Kidney epithelial cell (primary cell): Measurements from ENCODE around the gene BMP10. TPM values are rescaled to one million over a fixed set of nuclear protein-coding genes. Genes with fewer than 3 reads are reported as not detected.
"Not testable (repeated sequence)": the region's sequence is repeated elsewhere in the genome, so short reads cannot be mapped to it uniquely, and the experiment has no call there.

ENCODE experiments used
- DNase-seq: peaks from one replicate; pipeline ENCODE4 v3.0.0-alpha.2; 2010; ENCODE audit warnings: low read depth
- H3K27me3 ChIP-seq: 2 replicates; pipeline ENCODE4 v1.6.0; 2011; ENCODE audit warnings: low read length; ENCODE audit not compliant: control insufficient read depth, insufficient read depth
- H3K36me3 ChIP-seq: 2 replicates; pipeline ENCODE4 v1.5.1; 2011; ENCODE audit warnings: low read length; ENCODE audit not compliant: control insufficient read depth, insufficient read depth
- H3K4me3 ChIP-seq: 2 replicates; pipeline ENCODE4 v1.5.1; 2011; ENCODE audit warnings: low read depth, mild to moderate bottlenecking, control low read depth, low read length
- CTCF ChIP-seq: IDR thresholded peaks from 2 replicates; pipeline ENCODE4 v1.5.1; 2011; ENCODE audit warnings: mild to moderate bottlenecking, moderate library complexity, low read length, control low read depth, inconsistent platforms; ENCODE audit not compliant: insufficient read depth, poor library complexity, severe bottlenecking
- total RNA-seq: library from RNA; depleted of rRNA; stranded (reverse); fragments of >200 nt; gene quantifications from 2 replicates; pipeline ENCODE4 v1.2.3, GENCODE V29; 2015

BMP10 gene
- total RNA-seq, 1 donor from 2014 or later, result not detected

DNA sequence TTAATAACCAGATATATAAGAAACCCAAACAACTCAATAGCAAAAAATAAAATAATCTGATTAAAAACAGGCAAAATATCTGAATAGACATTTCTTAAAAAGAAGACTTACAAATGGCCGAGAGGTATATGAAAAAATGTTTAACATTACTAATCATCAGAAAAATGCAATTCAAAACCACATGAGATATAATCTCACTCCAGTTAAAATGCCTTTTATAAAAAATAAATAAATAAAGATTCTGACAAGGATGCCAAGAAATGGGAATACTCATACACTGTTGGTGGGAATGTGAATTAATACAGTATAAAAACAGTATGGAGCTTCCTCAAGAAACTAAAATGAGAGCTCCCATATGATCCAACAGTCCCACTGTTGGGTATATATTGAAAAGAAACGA lies 33.9 kb upstream of the BMP10 start:
- no peak for TF ChIP-seq CTCF
- no peaks in the 10 kb centered on the region for H3K36me3 ChIP-seq
- H3K27me3 ChIP-seq, result no peaks in the 10 kb centered on the region
- H3K4me3 ChIP-seq, result no peak overlapping the region
- DNase-seq, result no peak

- H3K4me3 ChIP-seq, result no peak overlapping the region
- DNase-seq, result no peak
- no peak for TF ChIP-seq CTCF
- H3K27me3 ChIP-seq, result no peaks in the 10 kb centered on the region
- no peaks in the 10 kb centered on the region for H3K36me3 ChIP-seq
These were observed 30.4 kb upstream of the BMP10 start for GRCh38 chr2:68901561-68901960.

DNA sequence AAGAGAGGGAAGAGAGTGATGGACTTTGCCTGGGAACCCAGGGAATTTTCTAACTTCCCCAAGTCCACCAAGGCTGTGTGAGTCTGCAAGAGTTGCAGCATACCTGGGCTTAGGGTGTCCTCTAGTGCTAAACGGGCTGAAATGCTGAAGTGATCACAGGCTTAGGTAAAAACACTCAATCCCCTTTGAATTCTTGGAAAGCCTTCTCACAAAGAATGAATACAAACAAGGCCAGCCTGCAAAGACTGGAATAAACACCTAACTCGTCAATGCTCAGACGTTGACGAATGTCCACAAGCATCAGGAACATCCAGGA lies 30.0 kb upstream of the BMP10 start:
- Histone ChIP-seq H3K27me3 (no peaks in the 10 kb centered on the region), H3K4me3 (no peak overlapping the region), H3K36me3 (no peaks in the 10 kb centered on the region)
- no peak for TF ChIP-seq CTCF
- no peak for DNase-seq

- no peak for DNase-seq
- Histone ChIP-seq H3K4me3 (no peak overlapping the region), H3K36me3 (no peaks in the 10 kb centered on the region), H3K27me3 (no peaks in the 10 kb centered on the region)
- no peak for TF ChIP-seq CTCF
These were observed 29.4 kb upstream of the BMP10 start for GRCh38 chr2:68900496-68901198.

DNA sequence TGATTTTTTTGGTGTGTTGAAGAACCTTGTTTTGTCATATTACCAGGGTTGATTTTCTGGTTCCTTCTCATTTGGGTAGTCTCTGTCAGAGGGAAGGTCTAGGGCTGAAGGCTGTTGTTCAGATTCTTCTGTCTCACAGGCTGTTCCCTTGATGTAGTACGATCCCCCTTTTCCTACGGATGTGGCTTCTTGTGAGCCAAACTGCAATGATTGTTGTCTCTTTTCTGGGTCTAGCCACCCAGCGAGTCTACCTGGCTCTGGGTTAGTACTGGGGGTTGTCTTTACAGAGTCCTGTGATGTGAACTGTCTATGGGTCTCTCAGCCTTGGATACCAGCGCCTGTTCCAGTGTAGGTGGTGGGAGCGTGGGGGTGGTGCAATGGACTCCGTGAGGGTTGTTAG lies 24.8 kb upstream of the BMP10 start:
- not testable (repeated sequence) for H3K36me3 ChIP-seq

DNA sequence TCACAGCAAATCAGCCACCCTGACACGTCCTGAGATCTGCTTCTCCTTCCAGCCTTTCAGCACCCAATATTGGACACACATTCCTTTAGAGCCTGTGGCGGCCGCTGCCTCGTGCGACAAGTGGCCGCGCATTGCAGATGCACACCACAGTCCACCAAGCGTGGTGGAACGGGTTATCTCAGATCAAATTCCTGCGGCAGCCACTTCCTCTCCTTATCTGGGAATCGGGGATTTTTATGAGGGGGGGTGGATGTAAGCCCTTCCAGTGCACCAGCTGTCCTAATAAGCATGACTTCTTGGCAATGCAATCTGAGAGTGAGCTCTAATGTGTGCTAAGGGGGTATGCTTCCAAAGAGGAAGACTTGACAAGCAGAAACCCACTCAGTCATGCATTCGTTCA lies 18.3 kb upstream of the BMP10 start:
- H3K4me3 ChIP-seq, result no peak overlapping the region

More for the DNA sequence above, 24.8 kb upstream of the BMP10 start:
- not testable (repeated sequence) for DNase-seq, H3K27me3 ChIP-seq, H3K4me3 ChIP-seq

More for the DNA sequence above, 18.3 kb upstream of the BMP10 start:
- Histone ChIP-seq H3K27me3 (no peaks in the 10 kb centered on the region), H3K36me3 (no peaks in the 10 kb centered on the region)
- TF ChIP-seq CTCF, result no peak
- no peak for DNase-seq
